Measurements from ENCODE around the gene CCDC171.
"Not testable (repeated sequence)": the region's sequence is repeated elsewhere in the genome, so short reads cannot be mapped to it uniquely, and the experiment has no call there.

CCDC171 gene

GRCh38 chr9:15693701-15694100, 140.9 kb downstream of the CCDC171 start:
- Histone ChIP-seq H3K4me3 (ENCODE audit: low read depth, low read length) (no peak overlapping the region), H3K27me3 (no peaks in the 10 kb centered on the region), H3K9me3 (no peaks in the 10 kb centered on the region), H3K36me3 (no peaks in the 10 kb centered on the region), H3K4me1 (no peaks in the 10 kb centered on the region)
- DNase-seq: no peak
- no peak for TF ChIP-seq CTCF (IDR thresholded peaks at IDR 0.05; ENCODE audit: low read depth, low read length)

- no peak for TF ChIP-seq CTCF (IDR thresholded peaks at IDR 0.05; ENCODE audit: low read depth, low read length)
- H3K27me3 ChIP-seq: no peaks in the 10 kb centered on the region
- H3K9me3 ChIP-seq: no peaks in the 10 kb centered on the region
- H3K4me1 ChIP-seq: no peaks in the 10 kb centered on the region
- H3K4me3 ChIP-seq (ENCODE audit: low read depth, low read length): no peak overlapping the region
- DNase-seq: no peak
- H3K36me3 ChIP-seq: no peaks in the 10 kb centered on the region
Observed at GRCh38 chr9:15696979-15697378, 144.1 kb downstream of the CCDC171 start.

DNA sequence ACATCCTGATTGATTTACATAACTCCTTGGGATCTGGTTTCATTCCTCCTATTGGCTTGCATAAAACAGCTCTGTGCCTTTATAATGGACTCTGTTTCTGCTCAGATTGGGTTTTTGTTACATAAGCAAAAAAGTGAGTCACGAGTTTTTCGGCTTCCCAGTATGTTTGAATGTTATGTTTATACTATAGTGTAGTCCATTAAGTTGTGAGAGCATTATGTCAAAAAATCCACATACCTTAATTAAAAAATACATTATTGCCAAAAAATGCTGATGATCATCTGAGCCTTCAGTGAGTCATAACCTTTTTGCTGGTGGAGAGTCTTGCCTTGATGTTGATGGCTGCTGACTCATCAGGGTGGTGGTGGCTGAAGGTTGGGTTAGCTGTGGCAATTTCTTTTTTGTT, 144.6 kb downstream of the CCDC171 start:
- Histone ChIP-seq H3K4me1 (no peaks in the 10 kb centered on the region), H3K4me3 (ENCODE audit: low read depth, low read length) (no peak overlapping the region), H3K36me3 (no peaks in the 10 kb centered on the region), H3K9me3 (no peaks in the 10 kb centered on the region), H3K27me3 (no peaks in the 10 kb centered on the region)
- no peak for TF ChIP-seq CTCF (IDR thresholded peaks at IDR 0.05; ENCODE audit: low read depth, low read length)
- no peak for DNase-seq

GRCh38 chr9:15699876-15700559, 147.2 kb downstream of the CCDC171 start:
- H3K4me1 ChIP-seq; H3K9me3 ChIP-seq; H3K4me3 ChIP-seq (ENCODE audit: low read depth, low read length); H3K36me3 ChIP-seq; DNase-seq; H3K27me3 ChIP-seq: not testable (repeated sequence)

GRCh38 chr9:15707000-15707399, 154.2 kb downstream of the CCDC171 start:
- DNase-seq: no peak
- no peaks in the 10 kb centered on the region for H3K36me3 ChIP-seq
- no peak overlapping the region for H3K4me3 ChIP-seq (ENCODE audit: low read depth, low read length)
- H3K27me3 ChIP-seq: no peaks in the 10 kb centered on the region
- TF ChIP-seq CTCF (IDR thresholded peaks at IDR 0.05; ENCODE audit: low read depth, low read length): no peak
- H3K4me1 ChIP-seq: no peaks in the 10 kb centered on the region
- H3K9me3 ChIP-seq: no peaks in the 10 kb centered on the region

DNA sequence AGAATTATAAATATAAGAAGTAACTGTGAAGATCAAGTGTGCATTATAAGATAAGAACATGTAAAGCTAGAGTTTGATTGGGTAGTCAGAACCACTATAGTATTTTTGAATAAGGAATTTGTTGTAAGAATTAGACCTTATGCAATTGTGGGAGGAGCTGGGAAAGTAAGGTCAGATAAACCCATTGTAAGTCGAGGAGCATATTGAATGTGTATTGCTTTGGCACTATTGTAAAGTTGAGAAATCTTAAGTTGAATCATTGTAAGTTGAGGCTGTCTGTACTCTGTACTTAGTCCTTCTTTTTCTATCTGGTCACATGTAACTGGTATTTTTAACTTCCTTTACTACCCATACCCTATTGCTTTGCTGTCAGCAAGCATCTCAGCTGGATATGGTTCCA, 158.7 kb downstream of the CCDC171 start:
- DNase-seq: no peak
- no peaks in the 10 kb centered on the region for H3K27me3 ChIP-seq
- no peaks in the 10 kb centered on the region for H3K36me3 ChIP-seq
- no peak overlapping the region for H3K4me3 ChIP-seq (ENCODE audit: low read depth, low read length)
- no peaks in the 10 kb centered on the region; the same call in 1 of the 2 replicates for H3K4me1 ChIP-seq
- no peak for TF ChIP-seq CTCF (IDR thresholded peaks at IDR 0.05; ENCODE audit: low read depth, low read length)
- no peaks in the 10 kb centered on the region for H3K9me3 ChIP-seq

Measured in BE2C (cell line).